Fibroblast of the conjunctiva (primary cell): ENCODE results near the gene KTI12.

Experiments used
- DNase-seq: peaks from one replicate; pipeline ENCODE4 v3.0.0-alpha.2; 2010; ENCODE audit warnings: low read depth

KTI12 gene

DNA sequence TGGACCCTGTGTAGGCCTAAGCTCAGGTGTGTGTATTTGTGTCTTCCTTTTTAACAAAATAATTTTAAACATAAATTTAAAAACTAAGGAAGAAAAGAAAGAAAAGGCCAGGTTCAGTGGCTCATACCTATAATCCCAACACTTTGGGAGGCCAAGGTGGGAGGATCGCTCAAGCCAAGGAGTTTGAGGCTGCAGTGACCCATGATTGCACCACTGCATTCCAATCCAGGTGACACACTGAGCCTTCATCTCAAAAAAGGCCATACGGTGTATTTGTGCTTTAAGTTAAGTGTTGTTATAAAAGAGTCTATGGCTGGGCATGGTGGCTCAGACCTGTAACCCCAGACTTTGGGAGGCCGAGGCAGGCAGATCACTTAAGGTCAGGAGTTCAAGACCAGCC lies 51.4 kb downstream of the KTI12 start:
- no peak for DNase-seq
